ENCODE measurements around the gene RHOU. TPM values are rescaled to one million over a fixed set of nuclear protein-coding genes. Genes with fewer than 3 reads are reported as not detected.

The RHOU gene
- total and polyA plus RNA-seq, 10 of the 15 experiments (the other 5 are each of a cell fraction or from before 2014, with no cell fraction given) = not detected

DNA sequence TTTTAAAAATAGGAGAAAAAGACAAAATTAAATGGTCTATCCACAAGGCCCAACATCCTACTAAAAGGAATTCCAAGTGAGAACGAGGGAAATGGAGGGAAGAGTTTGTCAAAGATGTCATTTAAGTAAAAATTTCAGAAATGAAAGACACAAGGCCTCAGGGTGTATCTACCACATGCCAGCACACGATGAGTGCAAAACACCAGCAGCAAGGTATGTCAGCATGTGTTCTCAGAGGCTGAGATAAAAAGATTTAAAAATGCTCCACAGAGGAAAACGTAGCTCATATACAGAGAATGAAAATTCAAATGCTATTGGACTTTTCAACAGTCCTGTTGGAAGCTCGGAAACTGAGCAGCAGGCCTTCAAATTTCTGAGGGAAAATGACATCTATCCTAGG lies 42.0 kb downstream of the RHOU start:
- no peaks in the 10 kb centered on the region for H3K9me3 ChIP-seq (replicated peaks; ENCODE audit: control insufficient read depth, insufficient read depth, low read length)
- no peak overlapping the region for H2AFZ ChIP-seq (ENCODE audit: control insufficient read depth, low read depth, low read length)
- no peak overlapping the region for H3K4me3 ChIP-seq
- H3K79me2 ChIP-seq (ENCODE audit: control insufficient read depth, insufficient read depth, low read length) = no peaks in the 10 kb centered on the region
- no peaks in the 10 kb centered on the region for H3K36me3 ChIP-seq (ENCODE audit: control insufficient read depth in 2 of 2, insufficient read depth in 2 of 2, low read length in 1 of 2)
- ATAC-seq (no peak), FAIRE-seq (no peak), DNase-seq (ENCODE audit: low read depth, low spot score) (no peak)
- ChIA-PET CTCF (no interaction called here), SMC1A (ENCODE audit: uncharacterized antibody, unreplicated experiment) (interaction anchor here (1.3 kb wide), 1 partner anchor 15 kb away, joined by 4 read pairs; no protein-coding TSS in a partner anchor), POLR2A (no interaction called here), RAD21 (ENCODE audit: unreplicated experiment) (no interaction called here)
- no peak overlapping the region for H3K9ac ChIP-seq (ENCODE audit: control insufficient read depth, insufficient read depth, low read length)
- H3K4me1 ChIP-seq (ENCODE audit: control insufficient read depth, insufficient read depth, low read length) = no peaks in the 10 kb centered on the region
- H3K27me3 ChIP-seq (replicated peaks in 1 of 2; ENCODE audit: control insufficient read depth in 2 of 2, insufficient read depth in 2 of 2, low read length in 1 of 2) = no peaks in the 10 kb centered on the region; a peak in 1 of 4 replicates
- BruUV-seq (replicated peaks) = no TSS peak
- H4K20me1 ChIP-seq (ENCODE audit: control insufficient read depth, insufficient read depth) = no peaks in the 10 kb centered on the region
- WGBS (ENCODE audit: insufficient coverage, insufficient replicate concordance, low lambda C conversion rate, missing lambda C conversion rate) = 0% methylated on average over 4 of the region's 4 CpGs
- intact Hi-C loops (cut with micrococcal nuclease; ENCODE audit: unreplicated experiment) = no loop called here
- TF ChIP-seq HDAC6 (IDR thresholded peaks at IDR 0.05; ENCODE audit: unreplicated experiment) = no peak
- no peak for TF ChIP-seq KDM1A (IDR thresholded peaks at IDR 0.05; ENCODE audit: borderline replicate concordance)
- TF ChIP-seq, protein P1, sequence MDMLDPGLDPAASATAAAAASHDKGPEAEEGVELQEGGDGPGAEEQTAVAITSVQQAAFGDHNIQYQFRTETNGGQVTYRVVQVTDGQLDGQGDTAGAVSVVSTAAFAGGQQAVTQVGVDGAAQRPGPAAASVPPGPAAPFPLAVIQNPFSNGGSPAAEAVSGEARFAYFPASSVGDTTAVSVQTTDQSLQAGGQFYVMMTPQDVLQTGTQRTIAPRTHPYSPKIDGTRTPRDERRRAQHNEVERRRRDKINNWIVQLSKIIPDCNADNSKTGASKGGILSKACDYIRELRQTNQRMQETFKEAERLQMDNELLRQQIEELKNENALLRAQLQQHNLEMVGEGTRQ (IDR thresholded peaks at IDR 0.05; ENCODE audit: borderline replicate concordance, low read depth, low read length) = no peak
- no peak overlapping the region for H3K27ac ChIP-seq (ENCODE audit: control insufficient read depth, insufficient read depth)
- in situ Hi-C loops (cut with MboI) = no loop called here
- no peak overlapping the region for H3K4me2 ChIP-seq (ENCODE audit: control insufficient read depth, insufficient read depth)

DNA sequence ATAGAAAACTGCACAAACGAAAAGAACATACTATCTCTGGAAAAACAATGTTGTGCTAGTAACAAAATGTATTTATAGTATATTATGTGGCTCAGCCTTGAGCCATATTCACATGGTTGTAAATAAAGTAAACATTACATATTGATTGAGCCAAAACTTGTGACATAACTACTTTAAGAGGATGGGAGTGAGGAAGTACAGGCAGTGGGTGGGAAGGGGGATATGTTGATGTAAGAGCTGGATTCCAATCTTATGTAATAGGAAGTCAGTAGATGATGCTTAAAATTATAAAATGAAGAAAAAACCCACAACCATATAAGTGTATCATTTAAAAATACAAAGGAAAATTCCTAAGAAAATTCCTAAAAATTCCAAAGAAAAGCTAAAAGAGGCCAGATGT lies 42.7 kb downstream of the RHOU start:
- H3K4me2 ChIP-seq (ENCODE audit: control insufficient read depth, insufficient read depth) = no peak overlapping the region
- no peaks in the 10 kb centered on the region for H3K4me1 ChIP-seq (ENCODE audit: control insufficient read depth, insufficient read depth, low read length)
- no TSS peak for BruUV-seq (replicated peaks)
- no peaks in the 10 kb centered on the region for H3K36me3 ChIP-seq (ENCODE audit: control insufficient read depth in 2 of 2, insufficient read depth in 2 of 2, low read length in 1 of 2)
- WGBS (ENCODE audit: insufficient coverage, insufficient replicate concordance, low lambda C conversion rate, missing lambda C conversion rate) = 0% methylated on average over 1 of the region's 1 CpG
- H3K79me2 ChIP-seq (ENCODE audit: control insufficient read depth, insufficient read depth, low read length) = no peaks in the 10 kb centered on the region
- POLR2A ChIA-PET = no interaction called here
- RAD21 ChIA-PET (ENCODE audit: unreplicated experiment) = no interaction called here
- H4K20me1 ChIP-seq (ENCODE audit: control insufficient read depth, insufficient read depth) = no peaks in the 10 kb centered on the region
- FAIRE-seq (no peak), ATAC-seq (no peak), DNase-seq (ENCODE audit: low read depth, low spot score) (no peak)
- CTCF ChIA-PET = no interaction called here
- in situ Hi-C loops (cut with MboI) (no loop called here), intact Hi-C loops (cut with micrococcal nuclease; ENCODE audit: unreplicated experiment) (no loop called here)
- no peak overlapping the region for H3K4me3 ChIP-seq
- SMC1A ChIA-PET (ENCODE audit: uncharacterized antibody, unreplicated experiment) = interaction anchor here (1.3 kb wide), 1 partner anchor 16 kb away, joined by 4 read pairs; no protein-coding TSS in a partner anchor
- H3K27ac ChIP-seq (ENCODE audit: control insufficient read depth, insufficient read depth) = no peak overlapping the region
- no peak overlapping the region for H2AFZ ChIP-seq (ENCODE audit: control insufficient read depth, low read depth, low read length)
- no peaks in the 10 kb centered on the region; a peak in 1 of 4 replicates for H3K27me3 ChIP-seq (replicated peaks in 1 of 2; ENCODE audit: control insufficient read depth in 2 of 2, insufficient read depth in 2 of 2, low read length in 1 of 2)
- H3K9me3 ChIP-seq (replicated peaks; ENCODE audit: control insufficient read depth, insufficient read depth, low read length) = no peaks in the 10 kb centered on the region
- no peak overlapping the region for H3K9ac ChIP-seq (ENCODE audit: control insufficient read depth, insufficient read depth, low read length)
- TF ChIP-seq NRF1 (conservative IDR thresholded peaks at IDR 0.05; ENCODE audit: low read depth, low read length) (no peak), POU2F2 (IDR thresholded peaks at IDR 0.05; ENCODE audit: borderline replicate concordance, low read depth, low read length) (no peak), TARDBP (IDR thresholded peaks at IDR 0.05; ENCODE audit: borderline replicate concordance) (no peak), SMC3 (IDR thresholded peaks at IDR 0.05; ENCODE audit: borderline replicate concordance, low read length) (no peak), RFX5 (IDR thresholded peaks at IDR 0.05; ENCODE audit: low read depth, low read length) (no peak), NR2C2 (IDR thresholded peaks at IDR 0.05; ENCODE audit: borderline replicate concordance, control insufficient read depth, insufficient read length, low read depth) (no peak), STAT3 (IDR thresholded peaks at IDR 0.05; ENCODE audit: low read depth, low read length) (no peak), FOXK2 (IDR thresholded peaks at IDR 0.05) (no peak), ZNF622 (IDR thresholded peaks at IDR 0.05) (no peak), NFIC (IDR thresholded peaks at IDR 0.05; ENCODE audit: low read depth, low read length) (no peak)
- TF ChIP-seq, protein P2, sequence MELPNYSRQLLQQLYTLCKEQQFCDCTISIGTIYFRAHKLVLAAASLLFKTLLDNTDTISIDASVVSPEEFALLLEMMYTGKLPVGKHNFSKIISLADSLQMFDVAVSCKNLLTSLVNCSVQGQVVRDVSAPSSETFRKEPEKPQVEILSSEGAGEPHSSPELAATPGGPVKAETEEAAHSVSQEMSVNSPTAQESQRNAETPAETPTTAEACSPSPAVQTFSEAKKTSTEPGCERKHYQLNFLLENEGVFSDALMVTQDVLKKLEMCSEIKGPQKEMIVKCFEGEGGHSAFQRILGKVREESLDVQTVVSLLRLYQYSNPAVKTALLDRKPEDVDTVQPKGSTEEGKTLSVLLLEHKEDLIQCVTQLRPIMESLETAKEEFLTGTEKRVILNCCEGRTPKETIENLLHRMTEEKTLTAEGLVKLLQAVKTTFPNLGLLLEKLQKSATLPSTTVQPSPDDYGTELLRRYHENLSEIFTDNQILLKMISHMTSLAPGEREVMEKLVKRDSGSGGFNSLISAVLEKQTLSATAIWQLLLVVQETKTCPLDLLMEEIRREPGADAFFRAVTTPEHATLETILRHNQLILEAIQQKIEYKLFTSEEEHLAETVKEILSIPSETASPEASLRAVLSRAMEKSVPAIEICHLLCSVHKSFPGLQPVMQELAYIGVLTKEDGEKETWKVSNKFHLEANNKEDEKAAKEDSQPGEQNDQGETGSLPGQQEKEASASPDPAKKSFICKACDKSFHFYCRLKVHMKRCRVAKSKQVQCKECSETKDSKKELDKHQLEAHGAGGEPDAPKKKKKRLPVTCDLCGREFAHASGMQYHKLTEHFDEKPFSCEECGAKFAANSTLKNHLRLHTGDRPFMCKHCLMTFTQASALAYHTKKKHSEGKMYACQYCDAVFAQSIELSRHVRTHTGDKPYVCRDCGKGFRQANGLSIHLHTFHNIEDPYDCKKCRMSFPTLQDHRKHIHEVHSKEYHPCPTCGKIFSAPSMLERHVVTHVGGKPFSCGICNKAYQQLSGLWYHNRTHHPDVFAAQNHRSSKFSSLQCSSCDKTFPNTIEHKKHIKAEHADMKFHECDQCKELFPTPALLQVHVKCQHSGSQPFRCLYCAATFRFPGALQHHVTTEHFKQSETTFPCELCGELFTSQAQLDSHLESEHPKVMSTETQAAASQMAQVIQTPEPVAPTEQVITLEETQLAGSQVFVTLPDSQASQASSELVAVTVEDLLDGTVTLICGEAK (IDR thresholded peaks at IDR 0.05; ENCODE audit: borderline replicate concordance) = no peak

Data from GM12878 (cell line).